Measurements from ENCODE around the gene SHMT2.

The SHMT2 gene

GRCh38 chr12:57215668-57216013 lies 13.9 kb upstream of the SHMT2 start:
- DNase-seq = no peak

DNA sequence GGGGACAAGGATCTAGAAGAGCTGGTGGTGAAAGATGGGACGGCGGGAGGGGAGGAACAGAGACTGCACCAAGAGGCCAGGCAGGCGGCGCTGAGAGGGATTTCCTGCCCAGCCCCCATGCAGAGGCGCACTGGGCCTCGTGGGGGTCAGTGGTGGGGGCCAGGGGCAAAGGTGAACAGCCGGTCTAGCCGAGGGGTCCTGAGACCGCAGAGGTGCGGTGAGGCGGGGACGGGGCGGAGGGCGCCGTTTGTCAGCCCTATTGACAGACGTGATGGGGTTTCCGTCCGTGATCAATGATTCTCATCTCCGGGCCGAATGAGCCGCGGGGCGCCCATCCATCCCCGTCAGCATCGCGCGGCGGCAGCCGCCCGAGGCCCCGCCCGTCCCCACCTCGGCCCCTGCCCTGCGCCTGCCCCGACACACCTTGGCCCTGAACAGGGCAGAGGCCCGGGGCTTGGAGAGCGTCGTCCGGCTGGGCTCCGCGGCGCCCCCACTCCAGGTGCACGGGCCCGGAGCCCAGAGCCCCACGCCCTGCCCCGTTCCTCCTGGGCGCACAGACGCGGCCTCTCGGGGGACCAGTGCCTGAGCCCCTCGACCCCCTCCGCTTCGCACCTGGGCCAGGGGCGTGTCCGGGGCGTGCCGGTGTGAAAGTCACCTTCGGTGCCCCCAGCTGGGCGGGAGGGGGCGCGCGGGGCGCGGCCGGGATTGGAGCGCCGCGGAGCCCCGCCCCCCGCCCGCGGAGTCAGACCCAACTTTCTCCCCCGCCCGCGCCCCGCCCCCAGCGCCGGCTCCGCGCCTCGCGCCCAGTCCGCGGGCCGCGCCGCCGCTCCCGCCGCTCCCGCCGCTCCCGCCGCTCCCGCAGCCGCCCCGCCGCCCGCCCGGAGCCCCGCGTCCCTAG lies 13.2 kb upstream of the SHMT2 start, which contains the start of gene NXPH4:
Gene NXPH4 (plus strand): TSS at position 781 of the 898 bp plus-strand sequence. CDS start 176 bp downstream, outside the sequence.
- no peak for DNase-seq

DNA sequence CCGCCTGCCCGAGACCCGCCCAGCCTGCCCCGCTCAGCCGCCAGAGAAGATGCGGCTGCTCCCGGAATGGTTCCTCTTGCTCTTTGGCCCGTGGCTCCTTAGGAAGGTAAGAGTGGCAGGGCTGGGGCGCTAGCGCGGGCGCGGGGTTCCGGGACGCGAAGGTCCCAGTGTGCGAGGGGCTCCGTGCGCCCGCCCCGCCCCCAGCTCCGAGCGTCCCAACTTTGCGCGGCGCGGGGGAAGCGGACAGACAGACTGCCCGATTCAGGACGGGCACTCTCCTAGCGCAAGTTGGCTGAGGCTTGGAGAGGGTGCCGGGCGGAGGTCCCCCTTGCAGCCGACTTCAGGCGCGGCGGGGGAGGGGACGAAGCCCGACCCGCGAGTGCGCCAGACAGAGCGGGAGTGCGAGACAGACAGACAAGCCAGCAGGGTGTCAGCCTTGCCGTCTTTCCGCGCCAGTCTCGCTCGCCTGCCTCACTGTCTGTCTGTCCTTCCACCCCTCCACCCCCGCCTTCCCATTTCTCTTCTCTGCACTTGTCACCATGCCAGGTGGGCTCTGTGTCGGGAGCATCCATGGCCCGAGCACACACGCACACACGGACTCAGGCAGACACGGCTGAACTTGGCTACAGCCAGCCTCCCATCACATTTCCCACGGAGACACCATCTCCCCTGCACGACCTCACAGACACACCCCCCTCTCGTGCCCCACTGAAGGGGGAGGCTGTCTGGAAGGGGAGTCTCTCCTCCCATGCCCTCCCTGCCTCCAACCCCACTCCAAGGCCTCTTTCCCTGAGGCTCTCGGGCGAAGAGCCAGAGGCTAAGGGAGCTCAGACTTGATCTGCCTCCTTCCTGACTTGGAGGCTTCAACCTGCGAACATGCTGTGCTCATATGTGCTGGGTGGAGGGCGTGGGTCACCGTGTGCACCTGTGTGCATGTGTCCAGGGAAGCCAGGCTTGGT lies 12.3 kb upstream of the SHMT2 start:
- DNase-seq = no peak

DNA sequence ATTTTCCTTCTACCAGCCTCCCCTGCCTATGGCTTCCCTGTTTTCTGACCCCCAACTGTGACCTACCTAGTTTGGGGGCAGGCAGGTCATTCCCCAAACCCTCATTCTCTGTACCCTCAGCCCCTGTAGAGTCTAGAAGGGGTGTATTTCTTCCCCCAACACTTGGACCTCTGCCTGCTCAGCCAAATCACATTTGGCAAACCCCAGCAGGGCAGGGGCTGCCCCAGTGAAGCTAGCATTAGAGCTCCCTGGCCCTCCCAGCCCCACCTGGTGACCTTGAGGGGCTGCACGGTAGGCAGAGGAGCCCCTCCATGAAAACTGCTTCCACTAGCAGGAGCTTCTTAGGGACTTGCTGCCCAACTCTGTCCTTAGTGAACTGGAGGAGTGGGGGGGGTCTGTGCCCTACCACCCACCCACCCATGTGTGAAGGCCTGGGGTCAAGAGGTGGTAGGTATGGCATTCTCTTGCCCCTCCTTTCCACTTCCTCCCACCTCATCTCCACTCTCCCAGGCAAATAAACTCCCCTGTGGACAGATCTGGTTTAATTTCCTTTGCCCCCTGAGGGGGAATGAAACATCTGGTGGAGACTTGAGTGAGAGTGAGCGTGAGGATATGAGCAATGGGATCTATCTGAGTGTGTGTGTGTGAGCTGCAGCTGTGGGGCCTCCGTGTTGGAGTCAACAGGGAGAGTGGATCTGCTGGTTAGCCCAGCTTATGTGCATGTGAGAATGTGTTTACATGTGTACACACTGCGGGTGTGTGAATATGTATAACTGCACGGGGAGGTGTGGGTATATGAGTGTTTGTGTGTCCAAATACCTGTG lies 11.3 kb upstream of the SHMT2 start:
- no peak for DNase-seq

GRCh38 chr12:57219205-57219992 lies 10.1 kb upstream of the SHMT2 start:
- DNase-seq = no peak

GRCh38 chr12:57219993-57220754 lies 9.3 kb upstream of the SHMT2 start:
- no peak for DNase-seq

DNA sequence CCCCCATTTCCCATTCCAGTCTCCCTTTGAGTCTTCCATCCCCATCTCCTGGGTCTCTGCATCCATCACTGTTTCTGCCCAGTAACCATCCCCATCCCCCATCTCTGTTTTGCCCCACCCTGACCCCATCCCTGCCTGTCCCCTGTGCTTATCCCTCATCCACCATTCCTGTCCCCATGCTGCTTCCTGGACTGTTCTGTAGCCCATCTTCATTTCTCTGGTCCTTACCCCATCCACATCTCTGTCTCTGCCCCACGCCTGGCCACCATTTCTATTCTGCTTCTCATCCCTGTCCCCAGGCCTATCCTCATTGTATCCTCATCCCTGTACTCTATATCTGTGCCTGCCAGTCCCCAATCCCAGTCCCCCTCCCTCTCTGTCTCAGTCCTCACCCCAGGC lies 8.7 kb upstream of the SHMT2 start:
- DNase-seq = no peak

DNA sequence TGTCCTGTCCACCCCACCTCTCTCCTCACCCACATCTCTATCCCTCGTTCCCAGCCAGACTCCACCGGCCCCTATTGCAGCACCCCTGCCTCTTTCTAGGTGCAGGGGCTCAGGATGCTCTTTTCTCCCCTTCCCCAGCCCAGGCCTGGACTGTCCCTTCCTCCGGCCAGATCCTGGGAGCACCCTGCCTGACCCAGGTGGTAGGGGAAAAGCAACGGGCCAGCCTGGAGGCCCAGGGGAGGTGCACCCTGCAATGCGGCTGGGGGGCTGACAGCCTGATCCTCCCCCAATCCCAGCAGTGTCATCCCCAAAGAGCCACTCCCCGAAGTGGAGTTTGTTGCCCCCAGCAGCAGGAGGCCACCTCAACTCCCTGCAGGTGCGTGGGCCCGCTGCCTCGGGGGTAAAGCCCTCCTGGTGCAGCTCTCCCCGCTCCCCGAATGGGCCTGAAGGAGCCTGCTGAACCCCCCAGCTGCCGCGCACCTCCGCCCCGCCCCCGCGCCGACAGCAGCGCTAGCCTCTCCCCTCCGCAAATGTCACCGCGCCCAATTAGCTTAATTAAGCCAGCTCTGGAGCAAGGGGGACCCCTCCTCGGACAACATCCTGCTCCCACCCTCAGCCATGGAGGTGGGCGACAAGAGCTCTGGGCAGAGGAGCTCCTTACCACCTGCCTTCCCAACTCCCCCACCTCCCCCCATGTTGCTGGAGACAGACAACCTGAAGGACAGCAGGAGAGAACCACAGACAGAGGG lies 8.2 kb upstream of the SHMT2 start:
- DNase-seq = no peak

DNA sequence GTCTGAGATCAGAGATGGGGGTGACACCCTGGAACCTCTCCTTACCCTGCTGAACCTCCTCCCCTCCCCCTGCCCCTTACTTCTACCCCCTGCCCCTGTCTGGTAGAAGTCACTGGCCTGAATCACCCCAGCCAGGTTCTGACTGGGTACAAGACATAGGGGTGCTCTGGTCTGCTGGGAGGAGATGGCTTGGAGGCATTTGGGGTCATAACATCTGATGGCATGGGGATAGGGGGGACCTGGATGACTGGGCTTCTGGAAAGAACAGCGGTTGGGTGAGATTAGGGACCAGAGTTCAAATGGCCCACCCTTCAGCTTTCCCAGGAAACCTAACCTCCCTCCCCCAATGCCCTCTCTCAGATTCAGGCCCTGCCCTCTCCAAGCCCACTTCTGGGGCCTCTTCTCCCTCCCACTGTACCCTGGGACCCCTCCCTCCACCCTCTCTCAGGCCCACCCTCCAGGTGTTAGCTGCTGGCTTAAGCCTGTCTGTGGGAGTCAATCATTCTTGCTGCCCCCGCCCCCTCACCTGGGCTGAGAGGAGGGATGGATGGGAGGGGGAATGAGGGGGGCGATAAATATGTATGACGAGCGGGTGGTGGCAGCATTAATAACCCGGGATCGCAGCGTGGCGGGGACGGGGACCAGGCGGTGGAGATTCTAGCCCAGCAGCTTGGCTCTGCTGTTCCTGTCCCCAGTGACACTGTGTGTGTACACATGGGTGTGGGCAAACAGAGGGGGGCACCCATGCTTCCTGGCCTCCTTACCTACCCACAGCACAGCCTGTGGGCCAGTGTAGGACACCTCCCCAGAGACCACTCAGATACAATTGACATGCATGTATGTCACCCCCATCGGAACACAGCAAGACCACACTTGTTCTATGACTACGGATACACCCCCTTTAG lies 7.0 kb upstream of the SHMT2 start:
- no peak for DNase-seq

- no peak for DNase-seq
Observed at GRCh38 chr12:57223191-57224165, 6.0 kb upstream of the SHMT2 start.

DNA sequence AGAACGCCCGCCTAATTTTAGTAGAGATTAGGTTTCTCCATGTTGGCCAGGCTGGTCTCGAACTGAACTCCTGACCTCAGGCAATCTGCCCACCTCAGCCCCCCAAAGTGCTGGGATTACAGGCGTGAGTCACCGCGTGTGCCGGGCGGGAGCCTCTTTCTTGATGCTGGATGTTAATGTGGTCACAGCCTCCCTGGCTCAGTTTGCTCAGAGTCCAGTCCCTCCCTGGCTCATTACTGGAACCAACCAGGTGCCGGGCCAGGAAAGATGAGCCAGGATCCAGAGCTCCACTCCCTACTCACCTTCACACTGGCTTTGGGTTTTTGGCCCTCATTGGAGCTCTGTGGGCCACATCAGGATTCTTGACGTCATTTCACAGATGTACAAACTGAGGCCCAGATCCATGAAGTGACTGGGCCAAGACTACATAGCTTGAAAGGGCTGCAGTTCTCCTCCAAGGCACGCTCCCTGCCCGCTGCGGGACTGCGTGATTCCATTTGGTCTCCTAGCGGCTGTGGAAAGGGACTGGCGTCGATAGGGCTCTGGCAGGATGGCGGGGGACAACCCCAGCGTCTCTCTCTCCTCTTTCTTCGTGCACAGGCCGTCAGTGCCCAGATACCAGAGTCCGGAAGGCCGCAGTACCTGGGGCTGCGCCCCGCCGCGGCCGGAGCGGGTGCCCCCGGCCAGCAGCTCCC lies 5.1 kb upstream of the SHMT2 start:
- no peak for DNase-seq

GRCh38 chr12:57224973-57225679 lies 4.4 kb upstream of the SHMT2 start:
- no peak for DNase-seq

- DNase-seq = no peak
Observed at GRCh38 chr12:57225680-57226210, 3.8 kb upstream of the SHMT2 start.

GRCh38 chr12:57226588-57227314 lies 2.8 kb upstream of the SHMT2 start:
- no peak for DNase-seq

- DNase-seq = no peak
Observed at GRCh38 chr12:57227315-57228115, 2.0 kb upstream of the SHMT2 start.
